Thyroid gland (tissue), 4 donors: ENCODE results near the gene NRG3. TPM values are rescaled to one million over a fixed set of nuclear protein-coding genes. Genes with fewer than 3 reads are reported as not detected.

Experiments used
- DNase-seq, 2 donors: peaks; one replicate each; pipeline ENCODE4 v3.0.0-alpha.2; 2019
- H3K27ac ChIP-seq, 3 donors: fragments of 200-600 bp; sonication (generic); 1 replicate in 2 of 3; 2 replicates in 1 of 3; pipeline ENCODE4 v1.5.1; 2016 to 2019; ENCODE audit warnings: mild to moderate bottlenecking in 1 of 3, moderate library complexity in 1 of 3
- H3K27me3 ChIP-seq: fragments of 200-600 bp; sonication (generic); one replicate; pipeline ENCODE4 v1.5.1; 2019
- H3K36me3 ChIP-seq, 2 donors: fragments of 200-600 bp; sonication (generic); one replicate each; pipeline ENCODE4 v1.5.1; 2016 to 2019
- H3K4me1 ChIP-seq, 2 donors: fragments of 200-600 bp; sonication (generic); one replicate each; pipeline ENCODE4 v1.5.1; 2017 to 2019
- H3K4me3 ChIP-seq, 3 donors: fragments of 200-600 bp; sonication (generic); replicated peaks in 1 of 3; 1 replicate in 2 of 3; 2 replicates in 1 of 3; pipeline ENCODE4 v1.5.1; 2016; ENCODE audit warnings: mild to moderate bottlenecking in 1 of 3
- H3K9me3 ChIP-seq: fragments of 200-600 bp; sonication (generic); one replicate; pipeline ENCODE4 v1.5.1; 2017
- CTCF ChIP-seq, 6 experiments: fragments of 200-600 bp in 3 of 6; fragments of 450-650 bp in 3 of 6; sonication (generic) in 3 of 6; IDR thresholded peaks; one replicate each; pipeline ENCODE4 v1.5.1; 2016 to 2019; ENCODE audit warnings: antibody characterized with exemption in 6 of 6, mild to moderate bottlenecking in 2 of 6, inconsistent platforms in 1 of 6, moderate library complexity in 1 of 6
- POLR2A ChIP-seq, 2 donors: fragments of 450-650 bp; IDR thresholded peaks; one replicate each; pipeline ENCODE4 v1.6.1; 2017; ENCODE audit warnings: antibody characterized with exemption in 2 of 2, mild to moderate bottlenecking in 2 of 2, moderate library complexity in 1 of 2
- WGBS, 2 donors: methylation state at CpG; one replicate each; pipeline ENCODE4 v1.1.5; 2017; 5-methylcytosine and 5-hydroxymethylcytosine counted together
- intact Hi-C: fragments of 100-400 bp; cut with DNase I; formaldehyde crosslinking; loops from one replicate; pipeline ENCODE4 v1.15.1; 2023
- total RNA-seq, 4 donors: library from RNA; depleted of rRNA; stranded (reverse); fragments of >200 nt; gene quantifications; one replicate each; pipeline ENCODE4 v1.2.3, GENCODE V29; 2016

The NRG3 gene
- total RNA-seq, 4 donors from 2014 or later, result 0.67 to 1.8 (median 1.3) TPM

- H3K9me3 ChIP-seq, result no peaks in the 10 kb centered on the region
- intact Hi-C loops, result no loop called here
- no peak overlapping the region for H3K4me3 ChIP-seq
- H3K27me3 ChIP-seq, result no peaks in the 10 kb centered on the region
- DNase-seq, result no peak
- TF ChIP-seq CTCF (IDR thresholded peaks at IDR 0.05) (no peak), POLR2A (IDR thresholded peaks at IDR 0.05) (no peak)
- 81 to 83% methylated on average over 2 of the region's 2 CpGs for WGBS, 2 donors
- H3K36me3 ChIP-seq, result no peaks in the 10 kb centered on the region
- H3K27ac ChIP-seq, result no peak overlapping the region
- H3K4me1 ChIP-seq, result no peaks in the 10 kb centered on the region
Observed at GRCh38 chr10:82068501-82068900, 193.5 kb downstream of the NRG3 start.

DNA sequence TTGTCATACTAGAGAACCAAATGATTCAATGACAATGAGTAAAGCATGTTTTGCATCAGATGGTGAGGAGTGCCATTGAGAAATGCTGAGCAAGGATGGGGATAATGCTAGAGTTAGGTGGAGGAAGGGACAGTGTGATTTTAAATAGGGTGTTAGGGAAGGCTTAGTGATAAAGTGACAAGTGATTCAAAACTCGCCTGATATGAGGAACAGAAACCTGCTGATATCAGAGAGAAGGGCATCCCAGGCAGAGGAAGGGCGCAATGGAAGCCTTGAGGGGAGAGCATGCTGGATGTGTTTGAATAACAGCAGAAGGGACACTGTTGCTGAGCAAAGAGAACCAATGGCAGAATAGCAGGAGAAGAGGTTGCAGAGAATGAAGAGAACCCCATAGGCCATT, 196.2 kb downstream of the NRG3 start:
- no peak overlapping the region for H3K27ac ChIP-seq
- 79 to 81% methylated on average over 2 of the region's 2 CpGs for WGBS, 2 donors
- H3K27me3 ChIP-seq, result no peaks in the 10 kb centered on the region
- no peak for TF ChIP-seq POLR2A (IDR thresholded peaks at IDR 0.05)
- TF ChIP-seq CTCF (IDR thresholded peaks at IDR 0.05), result no peak
- H3K4me3 ChIP-seq, result no peak overlapping the region
- intact Hi-C loops, result no loop called here
- H3K36me3 ChIP-seq, result no peaks in the 10 kb centered on the region
- H3K9me3 ChIP-seq, result no peaks in the 10 kb centered on the region
- no peak for DNase-seq
- no peaks in the 10 kb centered on the region for H3K4me1 ChIP-seq

GRCh38 chr10:82072124-82072523, 197.1 kb downstream of the NRG3 start:
- no peak for DNase-seq
- H3K27ac ChIP-seq, result no peak overlapping the region
- TF ChIP-seq CTCF (IDR thresholded peaks at IDR 0.05) (no peak), POLR2A (IDR thresholded peaks at IDR 0.05) (no peak)
- intact Hi-C loops, result no loop called here
- no peaks in the 10 kb centered on the region for H3K9me3 ChIP-seq
- no peaks in the 10 kb centered on the region for H3K4me1 ChIP-seq
- WGBS, 2 donors, result 88 to 89% methylated on average over 4 of the region's 4 CpGs
- H3K36me3 ChIP-seq, result no peaks in the 10 kb centered on the region
- H3K27me3 ChIP-seq, result no peaks in the 10 kb centered on the region
- no peak overlapping the region for H3K4me3 ChIP-seq

- Histone ChIP-seq H3K4me1 (no peaks in the 10 kb centered on the region), H3K27ac (no peak overlapping the region), H3K27me3 (no peaks in the 10 kb centered on the region), H3K9me3 (no peaks in the 10 kb centered on the region), H3K4me3 (no peak overlapping the region), H3K36me3 (no peaks in the 10 kb centered on the region)
- intact Hi-C loops, result no loop called here
- 72 to 84% methylated on average over 3 of the region's 3 CpGs for WGBS, 2 donors
- DNase-seq, result no peak
- TF ChIP-seq POLR2A (IDR thresholded peaks at IDR 0.05) (no peak), CTCF (IDR thresholded peaks at IDR 0.05) (no peak)
Observed at GRCh38 chr10:82075605-82076004, 200.6 kb downstream of the NRG3 start.

- no peaks in the 10 kb centered on the region for H3K27me3 ChIP-seq
- intact Hi-C loops, result no loop called here
- H3K27ac ChIP-seq, result no peak overlapping the region
- H3K4me1 ChIP-seq, result no peaks in the 10 kb centered on the region
- no peak for DNase-seq
- no peaks in the 10 kb centered on the region for H3K9me3 ChIP-seq
- H3K4me3 ChIP-seq, result no peak overlapping the region
- no peaks in the 10 kb centered on the region for H3K36me3 ChIP-seq
- 83 to 85% methylated on average over 2 of the region's 2 CpGs for WGBS, 2 donors
- TF ChIP-seq CTCF (IDR thresholded peaks at IDR 0.05), result no peak
- no peak for TF ChIP-seq POLR2A (IDR thresholded peaks at IDR 0.05)
Observed at GRCh38 chr10:82084496-82084895, 209.5 kb downstream of the NRG3 start.
